IMR-90 (cell line): ENCODE data around the gene PARP3.

ENCODE experiments used
- RCOR1 ChIP-seq: IDR thresholded peaks from 2 replicates; pipeline ENCODE4 v1.6.1; 2012; ENCODE audit warnings: mild to moderate bottlenecking, low read length, improper control_type of control experiment; ENCODE audit not compliant: insufficient replicate concordance
- TF ChIP-seq, protein P1 (sequence below): conservative IDR thresholded peaks from 2 replicates; pipeline ENCODE4 v1.5.1; 2012; ENCODE audit warnings: mild to moderate bottlenecking, low read depth, low read length, improper control_type of control experiment

DNA sequence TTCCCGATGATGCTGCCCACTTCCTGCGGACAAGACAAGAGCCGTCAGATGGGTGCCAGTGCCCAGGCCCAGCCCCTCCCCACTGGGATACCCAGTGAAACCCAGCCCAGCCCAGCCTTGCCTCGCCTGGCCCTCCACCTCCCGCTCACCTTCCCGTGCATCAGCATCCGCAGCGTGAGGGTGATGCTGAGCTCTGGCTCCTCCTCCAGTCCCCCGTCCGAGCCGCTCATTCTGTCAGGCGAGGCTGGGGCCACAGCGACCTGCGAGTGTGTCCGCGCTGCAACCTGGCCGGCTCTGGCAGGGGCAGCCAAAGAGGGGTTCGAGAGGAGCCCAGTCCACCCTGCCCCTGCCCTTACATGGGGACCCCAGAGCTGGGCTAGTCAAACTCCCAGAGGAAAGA, 18.8 kb downstream of the PARP3 start:
- no peak for TF ChIP-seq RCOR1
- TF ChIP-seq, protein P1, sequence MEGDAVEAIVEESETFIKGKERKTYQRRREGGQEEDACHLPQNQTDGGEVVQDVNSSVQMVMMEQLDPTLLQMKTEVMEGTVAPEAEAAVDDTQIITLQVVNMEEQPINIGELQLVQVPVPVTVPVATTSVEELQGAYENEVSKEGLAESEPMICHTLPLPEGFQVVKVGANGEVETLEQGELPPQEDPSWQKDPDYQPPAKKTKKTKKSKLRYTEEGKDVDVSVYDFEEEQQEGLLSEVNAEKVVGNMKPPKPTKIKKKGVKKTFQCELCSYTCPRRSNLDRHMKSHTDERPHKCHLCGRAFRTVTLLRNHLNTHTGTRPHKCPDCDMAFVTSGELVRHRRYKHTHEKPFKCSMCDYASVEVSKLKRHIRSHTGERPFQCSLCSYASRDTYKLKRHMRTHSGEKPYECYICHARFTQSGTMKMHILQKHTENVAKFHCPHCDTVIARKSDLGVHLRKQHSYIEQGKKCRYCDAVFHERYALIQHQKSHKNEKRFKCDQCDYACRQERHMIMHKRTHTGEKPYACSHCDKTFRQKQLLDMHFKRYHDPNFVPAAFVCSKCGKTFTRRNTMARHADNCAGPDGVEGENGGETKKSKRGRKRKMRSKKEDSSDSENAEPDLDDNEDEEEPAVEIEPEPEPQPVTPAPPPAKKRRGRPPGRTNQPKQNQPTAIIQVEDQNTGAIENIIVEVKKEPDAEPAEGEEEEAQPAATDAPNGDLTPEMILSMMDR, result no peak
